ENCODE results near the gene NCKAP5. TPM values are rescaled to one million over a fixed set of nuclear protein-coding genes. Genes with fewer than 3 reads are reported as not detected.

Gene NCKAP5
- total RNA-seq, 1 experiment from 2014 or later, result 3.2 TPM

DNA sequence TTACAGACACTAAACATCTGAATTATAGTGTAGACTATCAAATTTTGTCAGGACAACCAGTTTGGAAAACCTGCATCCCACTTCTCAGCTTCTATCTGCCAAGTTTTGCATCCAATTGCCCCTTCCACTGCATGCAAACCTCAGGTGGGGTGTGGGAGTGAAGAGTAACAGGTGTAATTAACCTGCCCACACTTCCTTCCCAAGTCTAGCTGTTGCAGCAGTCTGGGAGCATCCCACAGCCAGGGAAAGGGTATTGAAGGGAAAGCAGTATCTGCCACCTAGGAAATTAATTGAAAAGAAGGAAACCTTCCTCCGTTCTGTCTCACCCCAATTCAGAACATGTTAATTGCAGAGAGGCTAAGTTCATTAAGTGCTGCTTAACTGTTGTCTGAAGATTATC lies 189.9 kb downstream of the NCKAP5 start:
- no peak overlapping the region for H3K4me3 ChIP-seq (ENCODE audit: low read length)
- H4K20me1 ChIP-seq (ENCODE audit: low read length), result no peaks in the 10 kb centered on the region
- CTCF ChIA-PET, result no interaction called here
- no peak overlapping the region for H3K27ac ChIP-seq (ENCODE audit: low read length)
- no peaks in the 10 kb centered on the region for H3K9me3 ChIP-seq (ENCODE audit: low read length)
- H3K36me3 ChIP-seq (ENCODE audit: low read depth, low read length), result no peaks in the 10 kb centered on the region
- no peaks in the 10 kb centered on the region for H3F3A ChIP-seq (ENCODE audit: low read length, unreplicated experiment)
- H3K79me2 ChIP-seq (ENCODE audit: low read length), result no peaks in the 10 kb centered on the region
- ATAC-seq (no peak), DNase-seq (no peak)
- H3K27me3 ChIP-seq (ENCODE audit: low read length), result no peaks in the 10 kb centered on the region
- POLR2A ChIA-PET (ENCODE audit: unreplicated experiment), result interaction anchor here (0.7 kb wide), 1 partner anchor 33 kb away, joined by 4 read pairs; no protein-coding TSS in a partner anchor
- H2AFZ ChIP-seq (ENCODE audit: low read length), result no peak overlapping the region
- H3K9me2 ChIP-seq (replicated peaks; ENCODE audit: low read length), result no peaks in the 10 kb centered on the region
- no TSS peak for BruUV-seq (replicated peaks)
- no peaks in the 10 kb centered on the region for H3K4me1 ChIP-seq (ENCODE audit: insufficient read depth, low read length)
- TF ChIP-seq EZH2 (IDR thresholded peaks at IDR 0.05; ENCODE audit: low read length, unreplicated experiment), result no peak
- TF ChIP-seq, protein P1, sequence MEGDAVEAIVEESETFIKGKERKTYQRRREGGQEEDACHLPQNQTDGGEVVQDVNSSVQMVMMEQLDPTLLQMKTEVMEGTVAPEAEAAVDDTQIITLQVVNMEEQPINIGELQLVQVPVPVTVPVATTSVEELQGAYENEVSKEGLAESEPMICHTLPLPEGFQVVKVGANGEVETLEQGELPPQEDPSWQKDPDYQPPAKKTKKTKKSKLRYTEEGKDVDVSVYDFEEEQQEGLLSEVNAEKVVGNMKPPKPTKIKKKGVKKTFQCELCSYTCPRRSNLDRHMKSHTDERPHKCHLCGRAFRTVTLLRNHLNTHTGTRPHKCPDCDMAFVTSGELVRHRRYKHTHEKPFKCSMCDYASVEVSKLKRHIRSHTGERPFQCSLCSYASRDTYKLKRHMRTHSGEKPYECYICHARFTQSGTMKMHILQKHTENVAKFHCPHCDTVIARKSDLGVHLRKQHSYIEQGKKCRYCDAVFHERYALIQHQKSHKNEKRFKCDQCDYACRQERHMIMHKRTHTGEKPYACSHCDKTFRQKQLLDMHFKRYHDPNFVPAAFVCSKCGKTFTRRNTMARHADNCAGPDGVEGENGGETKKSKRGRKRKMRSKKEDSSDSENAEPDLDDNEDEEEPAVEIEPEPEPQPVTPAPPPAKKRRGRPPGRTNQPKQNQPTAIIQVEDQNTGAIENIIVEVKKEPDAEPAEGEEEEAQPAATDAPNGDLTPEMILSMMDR (conservative IDR thresholded peaks at IDR 0.05; ENCODE audit: low read depth, low read length), result no peak
- TF ChIP-seq EZH2phosphoT487 (IDR thresholded peaks at IDR 0.05; ENCODE audit: borderline replicate concordance, low read length), result no peak
- intact Hi-C loops (cut with micrococcal nuclease), result no loop called here
- H3K9ac ChIP-seq (ENCODE audit: low read length), result no peak overlapping the region
- no peak overlapping the region for H3K4me2 ChIP-seq (ENCODE audit: low read length)

DNA sequence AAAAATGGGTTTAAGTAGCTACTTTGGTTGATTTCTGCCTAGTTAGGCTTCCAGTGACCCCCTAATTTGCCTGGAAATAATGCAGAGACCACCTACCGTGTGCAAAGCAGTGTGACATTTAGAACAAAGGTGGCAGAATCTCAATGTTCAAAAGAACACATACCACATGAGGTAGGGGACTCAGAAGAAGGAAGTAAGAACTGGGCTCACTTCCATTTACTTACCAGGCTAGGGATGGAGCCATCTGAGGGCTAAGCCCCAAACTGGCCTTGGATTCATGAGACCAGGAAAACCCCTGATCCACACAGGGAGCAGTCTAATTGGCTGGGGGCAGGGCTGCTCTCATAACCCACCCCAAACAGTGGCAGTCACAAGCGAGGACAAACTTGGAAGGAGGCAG lies 190.7 kb downstream of the NCKAP5 start:
- H3K4me3 ChIP-seq (ENCODE audit: low read length), result no peak overlapping the region
- no peaks in the 10 kb centered on the region for H4K20me1 ChIP-seq (ENCODE audit: low read length)
- H3K9ac ChIP-seq (ENCODE audit: low read length), result no peak overlapping the region
- no peak for TF ChIP-seq EZH2phosphoT487 (IDR thresholded peaks at IDR 0.05; ENCODE audit: borderline replicate concordance, low read length)
- TF ChIP-seq, protein P1 (conservative IDR thresholded peaks at IDR 0.05; ENCODE audit: low read depth, low read length), result no peak
- TF ChIP-seq EZH2 (IDR thresholded peaks at IDR 0.05; ENCODE audit: low read length, unreplicated experiment), result no peak
- H3K4me1 ChIP-seq (ENCODE audit: insufficient read depth, low read length), result no peaks in the 10 kb centered on the region
- no peak overlapping the region for H3K4me2 ChIP-seq (ENCODE audit: low read length)
- no peaks in the 10 kb centered on the region for H3K9me2 ChIP-seq (replicated peaks; ENCODE audit: low read length)
- intact Hi-C loops (cut with micrococcal nuclease), result no loop called here
- no peaks in the 10 kb centered on the region for H3K36me3 ChIP-seq (ENCODE audit: low read depth, low read length)
- H2AFZ ChIP-seq (ENCODE audit: low read length), result no peak overlapping the region
- H3K27ac ChIP-seq (ENCODE audit: low read length), result no peak overlapping the region
- BruUV-seq (replicated peaks), result no TSS peak
- no peaks in the 10 kb centered on the region for H3K27me3 ChIP-seq (ENCODE audit: low read length)
- H3F3A ChIP-seq (ENCODE audit: low read length, unreplicated experiment), result no peaks in the 10 kb centered on the region
- H3K9me3 ChIP-seq (ENCODE audit: low read length), result no peaks in the 10 kb centered on the region
- CTCF ChIA-PET, result no interaction called here
- ATAC-seq, result no peak
- DNase-seq, result no peak
- POLR2A ChIA-PET (ENCODE audit: unreplicated experiment), result no interaction called here
- no peaks in the 10 kb centered on the region for H3K79me2 ChIP-seq (ENCODE audit: low read length)

DNA sequence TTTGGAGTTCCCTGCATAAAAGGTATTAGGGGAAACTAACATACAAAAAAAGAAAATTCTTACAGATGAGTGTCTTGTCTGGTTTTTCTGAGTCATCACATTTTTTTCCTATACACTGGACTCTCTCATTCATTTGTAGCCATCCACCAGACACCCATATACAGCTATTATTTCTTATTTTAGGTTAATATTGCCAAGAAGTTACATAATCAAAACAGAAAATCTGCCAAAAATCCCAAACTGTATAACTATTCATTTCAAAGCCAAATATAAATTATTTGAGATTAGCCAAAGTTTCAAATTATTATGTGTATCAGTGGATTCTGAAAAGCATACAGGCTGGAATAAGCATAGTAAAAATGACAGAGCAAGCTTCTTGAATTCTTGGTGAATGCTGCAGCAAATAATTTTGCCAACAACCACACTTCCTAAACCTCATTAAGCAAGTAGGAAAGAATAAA lies 191.2 kb downstream of the NCKAP5 start:
- Histone ChIP-seq H3K4me3 (ENCODE audit: low read length) (no peak overlapping the region), H3K9ac (ENCODE audit: low read length) (no peak overlapping the region), H3K27ac (ENCODE audit: low read length) (no peak overlapping the region), H3F3A (ENCODE audit: low read length, unreplicated experiment) (no peaks in the 10 kb centered on the region), H2AFZ (ENCODE audit: low read length) (no peak overlapping the region), H3K4me2 (ENCODE audit: low read length) (no peak overlapping the region), H3K9me3 (ENCODE audit: low read length) (no peaks in the 10 kb centered on the region), H3K9me2 (replicated peaks; ENCODE audit: low read length) (no peaks in the 10 kb centered on the region), H4K20me1 (ENCODE audit: low read length) (no peaks in the 10 kb centered on the region), H3K36me3 (ENCODE audit: low read depth, low read length) (no peaks in the 10 kb centered on the region), H3K27me3 (ENCODE audit: low read length) (no peaks in the 10 kb centered on the region), H3K4me1 (ENCODE audit: insufficient read depth, low read length) (no peaks in the 10 kb centered on the region), H3K79me2 (ENCODE audit: low read length) (no peaks in the 10 kb centered on the region)
- ChIA-PET CTCF (no interaction called here), POLR2A (ENCODE audit: unreplicated experiment) (no interaction called here)
- no TSS peak for BruUV-seq (replicated peaks)
- intact Hi-C loops (cut with micrococcal nuclease), result no loop called here
- ATAC-seq, result no peak
- TF ChIP-seq EZH2 (IDR thresholded peaks at IDR 0.05; ENCODE audit: low read length, unreplicated experiment), result no peak
- TF ChIP-seq, protein P1 (conservative IDR thresholded peaks at IDR 0.05; ENCODE audit: low read depth, low read length), result no peak
- TF ChIP-seq EZH2phosphoT487 (IDR thresholded peaks at IDR 0.05; ENCODE audit: borderline replicate concordance, low read length), result no peak
- DNase-seq, result no peak

Data from PC-3 (cell line).